C4-2B (cell line): Measurements from ENCODE around the gene HIF1A.

ENCODE experiments used
- ZFX ChIP-seq: fragments of 450-650 bp; IDR thresholded peaks from 2 replicates; pipeline ENCODE4 v1.6.1; 2017
- TF ChIP-seq, protein P1 (sequence below): fragments of 450-650 bp; conservative IDR thresholded peaks from 2 replicates; pipeline ENCODE4 v1.5.1; 2017; ENCODE audit warnings: mild to moderate bottlenecking

DNA sequence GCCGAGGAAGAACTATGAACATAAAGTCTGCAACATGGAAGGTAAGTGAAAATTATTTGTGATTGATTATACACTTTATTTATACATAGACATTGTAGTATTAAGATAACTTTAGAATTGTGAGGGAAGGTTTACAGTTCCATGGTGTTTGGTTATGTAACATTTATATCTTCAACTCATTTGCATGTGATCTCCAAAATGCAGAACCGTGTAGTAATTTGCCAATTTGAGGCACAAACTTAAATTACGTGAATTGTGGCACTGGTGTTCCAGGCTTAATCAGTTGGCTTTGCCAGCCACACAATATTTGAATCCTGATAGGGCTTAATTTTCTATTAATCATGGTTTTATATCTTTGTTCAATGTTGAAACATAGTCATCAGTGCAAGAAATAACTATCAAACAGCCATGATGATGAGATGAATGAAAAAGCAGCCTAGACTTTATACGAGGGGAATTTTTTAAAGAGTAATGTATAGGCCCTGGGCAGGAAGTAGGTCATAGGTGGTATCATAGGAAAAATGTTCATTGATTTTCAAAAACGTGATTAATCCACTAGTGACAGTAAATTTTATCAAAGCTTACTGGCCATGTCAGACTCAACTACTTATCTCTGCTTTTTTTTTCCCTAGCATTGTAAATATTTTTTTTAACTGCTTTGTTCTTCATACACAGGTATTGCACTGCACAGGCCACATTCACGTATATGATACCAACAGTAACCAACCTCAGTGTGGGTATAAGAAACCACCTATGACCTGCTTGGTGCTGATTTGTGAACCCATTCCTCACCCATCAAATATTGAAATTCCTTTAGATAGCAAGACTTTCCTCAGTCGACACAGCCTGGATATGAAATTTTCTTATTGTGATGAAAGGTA lies 31.7 kb downstream of the HIF1A start:
- TF ChIP-seq, protein P1, sequence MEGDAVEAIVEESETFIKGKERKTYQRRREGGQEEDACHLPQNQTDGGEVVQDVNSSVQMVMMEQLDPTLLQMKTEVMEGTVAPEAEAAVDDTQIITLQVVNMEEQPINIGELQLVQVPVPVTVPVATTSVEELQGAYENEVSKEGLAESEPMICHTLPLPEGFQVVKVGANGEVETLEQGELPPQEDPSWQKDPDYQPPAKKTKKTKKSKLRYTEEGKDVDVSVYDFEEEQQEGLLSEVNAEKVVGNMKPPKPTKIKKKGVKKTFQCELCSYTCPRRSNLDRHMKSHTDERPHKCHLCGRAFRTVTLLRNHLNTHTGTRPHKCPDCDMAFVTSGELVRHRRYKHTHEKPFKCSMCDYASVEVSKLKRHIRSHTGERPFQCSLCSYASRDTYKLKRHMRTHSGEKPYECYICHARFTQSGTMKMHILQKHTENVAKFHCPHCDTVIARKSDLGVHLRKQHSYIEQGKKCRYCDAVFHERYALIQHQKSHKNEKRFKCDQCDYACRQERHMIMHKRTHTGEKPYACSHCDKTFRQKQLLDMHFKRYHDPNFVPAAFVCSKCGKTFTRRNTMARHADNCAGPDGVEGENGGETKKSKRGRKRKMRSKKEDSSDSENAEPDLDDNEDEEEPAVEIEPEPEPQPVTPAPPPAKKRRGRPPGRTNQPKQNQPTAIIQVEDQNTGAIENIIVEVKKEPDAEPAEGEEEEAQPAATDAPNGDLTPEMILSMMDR: no peak
- TF ChIP-seq ZFX: no peak
